HepG2 (cell line): Measurements from ENCODE around the gene DDX17. TPM values are rescaled to one million over a fixed set of nuclear protein-coding genes. Genes with fewer than 3 reads are reported as not detected.

ENCODE experiments used
- CHCHD3 ChIP-seq: sonication (generic); formaldehyde crosslinking; IDR thresholded peaks from 2 replicates; pipeline ENCODE4 v1.8.0; 2022; ENCODE audit warnings: mild to moderate bottlenecking, missing genetic modification reagents, moderate library complexity
- CREBL2 ChIP-seq: sonication (generic); formaldehyde crosslinking; IDR thresholded peaks from 2 replicates; pipeline ENCODE4 v1.8.1; 2023; ENCODE audit warnings: missing genetic modification reagents, mild to moderate bottlenecking, borderline replicate concordance
- FOSL1 ChIP-seq: sonication (generic); formaldehyde crosslinking; IDR thresholded peaks from 2 replicates; pipeline ENCODE4 v1.9.0; 2021; ENCODE audit warnings: missing genetic modification reagents, borderline replicate concordance
- GLI4 ChIP-seq: sonication (generic); formaldehyde crosslinking; IDR thresholded peaks from 2 replicates; pipeline ENCODE4 v1.5.1; 2020; ENCODE audit warnings: missing genetic modification reagents, mild to moderate bottlenecking, moderate library complexity, borderline replicate concordance
- HMG20A ChIP-seq: IDR thresholded peaks from 2 replicates; pipeline ENCODE4 v1.6.1; 2016; ENCODE audit warnings: borderline replicate concordance
- HOMEZ ChIP-seq: IDR thresholded peaks from 2 replicates; pipeline ENCODE4 v1.6.1; 2016; ENCODE audit warnings: low read depth
- KLF15 ChIP-seq: sonication (generic); formaldehyde crosslinking; IDR thresholded peaks from 2 replicates; pipeline ENCODE4 v1.8.1; 2023; ENCODE audit warnings: borderline replicate concordance, mild to moderate bottlenecking, inconsistent platforms, missing genetic modification reagents, mixed read lengths
- NONO ChIP-seq, 2 experiments: fragments of 450-650 bp in 1 of 2; sonication (generic) in 1 of 2; formaldehyde crosslinking in 1 of 2; IDR thresholded peaks in 1 of 2; conservative IDR thresholded peaks in 1 of 2; 2 replicates each; pipeline versions ENCODE4 v1.6.1 to v1.8.0; 2017 to 2022; ENCODE audit warnings: mild to moderate bottlenecking in 1 of 2, missing genetic modification reagents in 1 of 2, moderate library complexity in 1 of 2
- NR1H2 ChIP-seq: sonication (generic); formaldehyde crosslinking; IDR thresholded peaks from 2 replicates; pipeline ENCODE4 v1.8.1; 2022; ENCODE audit warnings: low read depth, missing genetic modification reagents, borderline replicate concordance
- PLSCR1 ChIP-seq: sonication (generic); formaldehyde crosslinking; IDR thresholded peaks from 2 replicates; pipeline ENCODE4 v1.5.0; 2020; ENCODE audit warnings: missing genetic modification reagents, mild to moderate bottlenecking, borderline replicate concordance
- POLR2AphosphoS5 ChIP-seq: IDR thresholded peaks from 2 replicates; pipeline ENCODE4 v1.6.1; 2012; ENCODE audit warnings: low read depth, low read length
- POLR2G ChIP-seq: fragments of 200-400 bp; formaldehyde crosslinking; IDR thresholded peaks from 2 replicates; pipeline ENCODE4 v1.6.1; 2018; ENCODE audit warnings: mild to moderate bottlenecking, low read depth, low read length, moderate library complexity
- SIN3A ChIP-seq: IDR thresholded peaks from 2 replicates; pipeline ENCODE4 v1.6.1; 2011; ENCODE audit warnings: low read depth, mild to moderate bottlenecking, control low read depth, low read length, borderline replicate concordance
- SP1 ChIP-seq, 2 experiments: fragments of 450-650 bp in 1 of 2; sonication (generic) in 1 of 2; formaldehyde crosslinking in 1 of 2; IDR thresholded peaks; 2 replicates each; pipeline versions ENCODE4 v1.4.0 to v1.6.1; 2016 to 2020; ENCODE audit warnings: missing genetic modification reagents in 1 of 2
- SRY ChIP-seq: sonication (generic); formaldehyde crosslinking; IDR thresholded peaks from 2 replicates; pipeline ENCODE4 v1.8.0; 2022; ENCODE audit warnings: mild to moderate bottlenecking, missing genetic modification reagents
- ZBTB42 ChIP-seq: sonication (generic); formaldehyde crosslinking; IDR thresholded peaks from 2 replicates; pipeline ENCODE4 v1.5.0; 2020; ENCODE audit warnings: mild to moderate bottlenecking, missing genetic modification reagents
- ZNF235 ChIP-seq: sonication (generic); formaldehyde crosslinking; IDR thresholded peaks from 2 replicates; pipeline ENCODE4 v1.8.1; 2023; ENCODE audit warnings: mild to moderate bottlenecking, missing genetic modification reagents, borderline replicate concordance
- polyA plus RNA-seq, 8 experiments: library from polyadenylated mRNA; depleted of rRNA in 3 of 8; stranded (reverse) in 7 of 8; unstranded in 1 of 8; fragments of >200 nt; fragmentation: Illumina TruSeq in 4 of 8; extraction: Trizol in 4 of 8; gene quantifications; 2 replicates each; pipeline versions ENCODE4 v1.2.1 to v1.2.3, GENCODE V29; 2011 to 2016; ENCODE audit warnings: low read depth in 4 of 8, missing spikeins in 1 of 8, mixed read lengths in 1 of 8; ENCODE audit not compliant: insufficient read depth in 1 of 8
- total RNA-seq, 5 experiments: library from RNA; depleted of rRNA; stranded (reverse); fragments of >200 nt; fragmentation: Illumina TruSeq; extraction: Trizol; gene quantifications; 2 replicates each; pipeline ENCODE4 v1.2.3, GENCODE V29; 2016; ENCODE audit warnings: low read depth in 1 of 5
- TF ChIP-seq, protein P1 (sequence below): sonication (generic); formaldehyde crosslinking; IDR thresholded peaks from 2 replicates; pipeline ENCODE4 v1.8.0; 2022; ENCODE audit warnings: missing genetic modification reagents, low read depth, mild to moderate bottlenecking, borderline replicate concordance
- TF ChIP-seq, protein P2 (sequence below), 2 experiments: IDR thresholded peaks; 2 replicates each; pipeline ENCODE4 v1.6.1; 2011 to 2012; ENCODE audit warnings: low read length in 2 of 2, borderline replicate concordance in 1 of 2, low read depth in 1 of 2, mild to moderate bottlenecking in 1 of 2, moderate library complexity in 1 of 2
- TF ChIP-seq, protein P3 (sequence below): sonication (generic); formaldehyde crosslinking; IDR thresholded peaks from 2 replicates; pipeline ENCODE4 v1.4.0; 2020; ENCODE audit warnings: missing genetic modification reagents

The DDX17 gene
- total and polyA plus RNA-seq, 2 of the 13 experiments (the other 11 are each of a cell fraction or from before 2014, with no cell fraction given): 238 to 344 TPM

DNA sequence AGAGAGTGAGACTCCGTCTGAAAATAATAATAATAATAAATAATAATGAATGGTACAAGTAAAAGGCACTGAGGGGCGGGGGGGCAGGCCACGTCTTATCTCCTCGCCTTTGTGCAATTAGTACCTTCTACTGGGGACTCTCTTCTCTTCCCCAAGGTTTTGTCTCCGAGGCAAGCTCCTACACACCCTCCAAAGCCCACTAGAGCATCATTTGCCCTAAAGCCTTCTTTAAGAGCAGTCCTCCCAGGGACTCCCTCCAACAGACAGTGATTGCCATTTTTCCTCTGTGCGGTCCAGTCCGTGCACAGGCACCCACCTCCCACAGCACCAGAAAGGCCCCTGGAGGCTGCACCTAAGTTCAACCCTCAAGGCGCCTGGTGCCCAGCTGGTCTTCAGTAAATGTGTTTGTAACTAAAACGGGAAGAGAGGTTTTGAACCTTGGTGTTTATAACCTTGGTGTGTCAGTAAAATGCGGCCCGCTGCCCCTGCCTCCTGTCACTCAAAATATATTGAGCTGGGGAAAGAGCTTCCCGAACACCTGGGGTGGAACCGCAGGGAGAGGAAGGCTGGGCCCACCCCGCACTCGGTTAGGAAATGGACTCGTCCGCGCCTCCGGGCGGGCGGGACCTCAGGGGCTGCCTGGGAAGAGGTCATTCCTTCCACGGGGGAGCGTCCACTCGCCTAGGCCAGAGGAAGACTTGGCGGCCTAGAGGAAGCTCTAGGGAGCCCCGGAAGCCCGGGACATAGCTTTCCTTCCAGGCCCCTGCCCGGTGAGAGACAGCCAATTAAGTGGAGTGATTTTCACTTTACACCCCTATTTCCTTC, 42.9 kb downstream of the DDX17 start (continued):
- TF ChIP-seq SIN3A: no peak
- TF ChIP-seq SP1 (IDR thresholded peaks at IDR 0.05): no peak
- TF ChIP-seq SP1 (CRISPR knock-in tag; IDR thresholded peaks at IDR 0.05): peak; percentile 82
- no peak for TF ChIP-seq ZBTB42 (CRISPR knock-in tag)
- no peak for TF ChIP-seq GLI4 (CRISPR knock-in tag)
- no peak for TF ChIP-seq PLSCR1 (CRISPR knock-in tag)
- no peak for TF ChIP-seq CHCHD3
- peak; percentile 64 for TF ChIP-seq POLR2AphosphoS5
- TF ChIP-seq NONO (IDR thresholded peaks at IDR 0.05): no peak
- TF ChIP-seq NONO (CRISPR knock-in tag; conservative IDR thresholded peaks at IDR 0.05): 0 out of 2 replicates have a peak, but pooled peaks have one; percentile 35
- TF ChIP-seq, protein P1, sequence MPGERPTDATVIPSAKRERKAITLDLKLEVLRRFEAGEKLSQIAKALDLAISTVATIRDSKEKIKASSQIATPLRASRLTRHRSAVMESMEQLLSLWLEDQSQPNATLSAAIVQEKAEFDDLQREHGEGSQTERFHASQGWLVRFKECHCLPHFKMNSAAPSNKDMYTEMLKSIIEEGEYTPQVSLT: no peak
- 0 out of 2 replicates have a peak, but pooled peaks have one; percentile 40 for TF ChIP-seq HOMEZ (CRISPR knock-in tag)
- TF ChIP-seq FOSL1 (CRISPR knock-in tag): no peak
- no peak for TF ChIP-seq CREBL2 (CRISPR knock-in tag)
- TF ChIP-seq, protein P2, sequence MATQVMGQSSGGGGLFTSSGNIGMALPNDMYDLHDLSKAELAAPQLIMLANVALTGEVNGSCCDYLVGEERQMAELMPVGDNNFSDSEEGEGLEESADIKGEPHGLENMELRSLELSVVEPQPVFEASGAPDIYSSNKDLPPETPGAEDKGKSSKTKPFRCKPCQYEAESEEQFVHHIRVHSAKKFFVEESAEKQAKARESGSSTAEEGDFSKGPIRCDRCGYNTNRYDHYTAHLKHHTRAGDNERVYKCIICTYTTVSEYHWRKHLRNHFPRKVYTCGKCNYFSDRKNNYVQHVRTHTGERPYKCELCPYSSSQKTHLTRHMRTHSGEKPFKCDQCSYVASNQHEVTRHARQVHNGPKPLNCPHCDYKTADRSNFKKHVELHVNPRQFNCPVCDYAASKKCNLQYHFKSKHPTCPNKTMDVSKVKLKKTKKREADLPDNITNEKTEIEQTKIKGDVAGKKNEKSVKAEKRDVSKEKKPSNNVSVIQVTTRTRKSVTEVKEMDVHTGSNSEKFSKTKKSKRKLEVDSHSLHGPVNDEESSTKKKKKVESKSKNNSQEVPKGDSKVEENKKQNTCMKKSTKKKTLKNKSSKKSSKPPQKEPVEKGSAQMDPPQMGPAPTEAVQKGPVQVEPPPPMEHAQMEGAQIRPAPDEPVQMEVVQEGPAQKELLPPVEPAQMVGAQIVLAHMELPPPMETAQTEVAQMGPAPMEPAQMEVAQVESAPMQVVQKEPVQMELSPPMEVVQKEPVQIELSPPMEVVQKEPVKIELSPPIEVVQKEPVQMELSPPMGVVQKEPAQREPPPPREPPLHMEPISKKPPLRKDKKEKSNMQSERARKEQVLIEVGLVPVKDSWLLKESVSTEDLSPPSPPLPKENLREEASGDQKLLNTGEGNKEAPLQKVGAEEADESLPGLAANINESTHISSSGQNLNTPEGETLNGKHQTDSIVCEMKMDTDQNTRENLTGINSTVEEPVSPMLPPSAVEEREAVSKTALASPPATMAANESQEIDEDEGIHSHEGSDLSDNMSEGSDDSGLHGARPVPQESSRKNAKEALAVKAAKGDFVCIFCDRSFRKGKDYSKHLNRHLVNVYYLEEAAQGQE (IDR thresholded peaks at IDR 0.05; ENCODE audit: borderline replicate concordance in 1 of 2, low read depth in 1 of 2, low read length in 2 of 2): no peak
- no peak for TF ChIP-seq NR1H2 (CRISPR knock-in tag)
- no peak for TF ChIP-seq KLF15 (CRISPR knock-in tag)
- TF ChIP-seq, protein P3, sequence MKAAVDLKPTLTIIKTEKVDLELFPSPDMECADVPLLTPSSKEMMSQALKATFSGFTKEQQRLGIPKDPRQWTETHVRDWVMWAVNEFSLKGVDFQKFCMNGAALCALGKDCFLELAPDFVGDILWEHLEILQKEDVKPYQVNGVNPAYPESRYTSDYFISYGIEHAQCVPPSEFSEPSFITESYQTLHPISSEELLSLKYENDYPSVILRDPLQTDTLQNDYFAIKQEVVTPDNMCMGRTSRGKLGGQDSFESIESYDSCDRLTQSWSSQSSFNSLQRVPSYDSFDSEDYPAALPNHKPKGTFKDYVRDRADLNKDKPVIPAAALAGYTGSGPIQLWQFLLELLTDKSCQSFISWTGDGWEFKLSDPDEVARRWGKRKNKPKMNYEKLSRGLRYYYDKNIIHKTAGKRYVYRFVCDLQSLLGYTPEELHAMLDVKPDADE (CRISPR knock-in tag): no peak
- TF ChIP-seq HMG20A: no peak
- TF ChIP-seq POLR2G: peak; percentile 69
- TF ChIP-seq SRY (CRISPR knock-in tag): no peak
- no peak for TF ChIP-seq ZNF235 (CRISPR knock-in tag)
